ENCODE results near the gene HAGHL.

GRCh38 chr16:708959-709358 lies 17.9 kb upstream of the HAGHL start:
- TF ChIP-seq MAX (IDR thresholded peaks at IDR 0.05) (no peak), HDAC2 (IDR thresholded peaks at IDR 0.05; ENCODE audit: borderline replicate concordance in 1 of 2, low read depth in 2 of 2, low read length in 2 of 2) (no peak)

Measured in H1 (cell line).